ENCODE measurements around the gene DYNLRB2. TPM values are rescaled to one million over a fixed set of nuclear protein-coding genes. Genes with fewer than 3 reads are reported as not detected.

DYNLRB2 gene
- polyA plus RNA-seq, 1 experiment, result 0.50 TPM

- CTCF ChIA-PET, result no interaction called here
- Histone ChIP-seq H3K4me3 (ENCODE audit: low read depth, low read length) (no peak overlapping the region), H3K27me3 (ENCODE audit: control insufficient read depth, insufficient read depth, low read length) (peaks cover 1% of the 10 kb centered on the region; the same call in 1 of the 2 replicates), H3K36me3 (ENCODE audit: control insufficient read depth, insufficient read depth, low read length) (no peaks in the 10 kb centered on the region)
- DNase-seq (ENCODE audit: low read depth), result no peak
- no peak for TF ChIP-seq CTCF (IDR thresholded peaks at IDR 0.05; ENCODE audit: insufficient read depth, low read depth, low read length)
- POLR2A ChIA-PET, result no interaction called here
Observed at GRCh38 chr16:80546249-80546648, 5.5 kb downstream of the DYNLRB2 start.

DNA sequence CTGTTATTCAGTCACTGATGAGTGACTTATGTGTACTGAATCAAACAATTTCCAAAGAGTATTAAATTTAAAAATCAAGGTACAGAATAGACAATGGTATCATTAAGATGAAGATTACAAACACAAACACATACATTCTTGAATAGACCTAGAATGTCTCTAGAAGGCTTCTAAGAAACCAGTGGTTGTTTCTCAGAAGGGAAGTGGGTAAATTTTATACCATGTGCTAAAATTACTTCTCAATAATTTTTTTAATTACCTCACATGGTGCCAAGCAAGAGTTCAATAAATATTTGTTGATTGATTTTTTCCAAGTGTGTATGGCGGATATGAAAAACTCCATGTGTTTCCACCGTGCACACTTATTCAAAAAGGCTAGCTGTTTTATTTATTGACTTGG, 6.4 kb downstream of the DYNLRB2 start:
- CTCF ChIA-PET, result no interaction called here
- Histone ChIP-seq H3K36me3 (ENCODE audit: control insufficient read depth, insufficient read depth, low read length) (no peaks in the 10 kb centered on the region), H3K4me3 (ENCODE audit: low read depth, low read length) (no peak overlapping the region), H3K27me3 (ENCODE audit: control insufficient read depth, insufficient read depth, low read length) (peaks cover 1% of the 10 kb centered on the region; the same call in 1 of the 2 replicates)
- POLR2A ChIA-PET, result no interaction called here
- TF ChIP-seq CTCF (IDR thresholded peaks at IDR 0.05; ENCODE audit: insufficient read depth, low read depth, low read length), result no peak
- no peak for DNase-seq (ENCODE audit: low read depth)

DNA sequence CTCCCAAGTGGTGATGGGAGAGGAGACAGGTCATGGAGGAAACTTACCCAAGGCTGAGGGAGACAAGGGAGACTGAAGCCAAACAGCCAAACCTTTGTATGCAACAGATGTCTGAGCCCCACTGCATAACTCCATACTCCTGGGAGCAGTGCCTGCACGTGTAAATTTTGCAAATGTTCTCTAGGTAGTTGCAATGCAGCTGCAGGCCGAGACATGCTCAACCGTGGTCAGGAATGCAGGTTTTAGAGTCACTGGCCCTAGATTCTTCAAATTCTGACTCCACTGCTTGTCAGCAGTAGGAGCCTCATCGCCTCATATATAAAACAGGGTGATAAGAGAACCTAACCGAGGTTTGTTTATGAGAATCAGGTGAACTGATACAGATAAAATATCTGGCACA, 11.5 kb downstream of the DYNLRB2 start:
- no peak for TF ChIP-seq CTCF (IDR thresholded peaks at IDR 0.05; ENCODE audit: insufficient read depth, low read depth, low read length)
- H3K27me3 ChIP-seq (ENCODE audit: control insufficient read depth, insufficient read depth, low read length), result peaks cover 1% of the 10 kb centered on the region
- DNase-seq (ENCODE audit: low read depth), result no peak
- no peak overlapping the region for H3K4me3 ChIP-seq (ENCODE audit: low read depth, low read length)
- POLR2A ChIA-PET, result no interaction called here
- CTCF ChIA-PET, result no interaction called here
- no peaks in the 10 kb centered on the region for H3K36me3 ChIP-seq (ENCODE audit: control insufficient read depth, insufficient read depth, low read length)

GRCh38 chr16:80554033-80554432, 13.2 kb downstream of the DYNLRB2 start:
- ChIA-PET POLR2A (no interaction called here), CTCF (no interaction called here)
- no peak for DNase-seq (ENCODE audit: low read depth)
- H3K4me3 ChIP-seq (ENCODE audit: low read depth, low read length), result no peak overlapping the region
- H3K27me3 ChIP-seq (ENCODE audit: control insufficient read depth, insufficient read depth, low read length), result peaks cover 1% of the 10 kb centered on the region
- no peak for TF ChIP-seq CTCF (IDR thresholded peaks at IDR 0.05; ENCODE audit: insufficient read depth, low read depth, low read length)
- no peaks in the 10 kb centered on the region for H3K36me3 ChIP-seq (ENCODE audit: control insufficient read depth, insufficient read depth, low read length)

DNA sequence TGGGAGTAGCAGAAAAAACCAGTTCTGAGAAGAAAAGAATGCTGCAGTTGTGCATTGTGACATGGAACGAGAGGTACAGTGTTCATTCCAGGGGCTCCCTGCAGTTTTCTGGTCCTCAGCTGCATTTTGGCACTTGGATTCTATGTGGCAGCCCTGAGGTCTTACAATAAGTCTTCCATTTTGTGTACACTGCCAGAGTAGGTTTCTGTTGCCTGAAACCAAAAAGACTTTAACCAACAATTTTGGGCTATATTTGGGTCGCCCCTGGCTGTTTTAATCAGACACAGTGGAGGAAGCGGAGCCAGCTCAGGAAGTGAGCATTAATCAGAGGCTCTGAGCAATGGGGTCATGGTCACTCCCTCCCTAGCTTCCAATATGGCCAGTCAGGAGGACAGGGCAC, 15.7 kb downstream of the DYNLRB2 start:
- DNase-seq (ENCODE audit: low read depth), result no peak
- no peaks in the 10 kb centered on the region; the same call in 1 of the 2 replicates for H3K27me3 ChIP-seq (ENCODE audit: control insufficient read depth, insufficient read depth, low read length)
- H3K4me3 ChIP-seq (ENCODE audit: low read depth, low read length), result no peak overlapping the region
- TF ChIP-seq CTCF (IDR thresholded peaks at IDR 0.05; ENCODE audit: insufficient read depth, low read depth, low read length), result no peak
- no peaks in the 10 kb centered on the region for H3K36me3 ChIP-seq (ENCODE audit: control insufficient read depth, insufficient read depth, low read length)
- ChIA-PET POLR2A (no interaction called here), CTCF (no interaction called here)
